Lung (tissue), 12 donors: ENCODE results near the gene MAGIX. TPM values are rescaled to one million over a fixed set of nuclear protein-coding genes. Genes with fewer than 3 reads are reported as not detected.
"Not testable (repeated sequence)": the region's sequence is repeated elsewhere in the genome, so short reads cannot be mapped to it uniquely, and the experiment has no call there.

ENCODE experiments used
- ATAC-seq: fragments of 200-7000 bp; cut with Tn5 transposase; one replicate; pipeline ENCODE4 v1.9.1; 2020; ENCODE audit warnings: moderate number of reproducible peaks; ENCODE audit not compliant: insufficient read depth, low FRiP score
- DNase-seq, 3 donors: peaks; one replicate each; pipeline ENCODE4 v3.0.0-alpha.2; 2013 to 2017
- H3K27ac ChIP-seq, 2 donors: one replicate each; pipeline ENCODE4 v1.5.1; 2013; ENCODE audit warnings: mild to moderate bottlenecking in 2 of 2, moderate library complexity in 2 of 2, control low read depth in 1 of 2, inconsistent platforms in 1 of 2, low read depth in 1 of 2, low read length in 1 of 2
- H3K27me3 ChIP-seq, 3 donors: one replicate each; pipeline ENCODE4 v1.5.1; 2013; ENCODE audit warnings: low read length in 2 of 3; ENCODE audit not compliant: control insufficient read depth in 3 of 3, insufficient read depth in 3 of 3
- H3K36me3 ChIP-seq, 4 donors: one replicate each; pipeline ENCODE4 v1.5.1; 2013; ENCODE audit warnings: low read length in 4 of 4, mild to moderate bottlenecking in 1 of 4, moderate library complexity in 1 of 4; ENCODE audit not compliant: control insufficient read depth in 4 of 4, insufficient read depth in 4 of 4
- H3K4me1 ChIP-seq, 5 donors: one replicate each; pipeline ENCODE4 v1.5.1; 2013; ENCODE audit warnings: low read length in 5 of 5, mild to moderate bottlenecking in 2 of 5, moderate library complexity in 1 of 5; ENCODE audit not compliant: control insufficient read depth in 5 of 5, insufficient read depth in 5 of 5
- H3K4me3 ChIP-seq: one replicate; pipeline ENCODE4 v1.5.1; 2013; ENCODE audit warnings: mild to moderate bottlenecking, control low read depth, moderate library complexity
- H3K9ac ChIP-seq, 2 donors: one replicate each; pipeline ENCODE4 v1.5.1; 2013; ENCODE audit warnings: low read length in 2 of 2, control low read depth in 1 of 2; ENCODE audit not compliant: insufficient read depth in 1 of 2
- H3K9me3 ChIP-seq, 4 donors: one replicate each; pipeline ENCODE4 v1.5.1; 2013; ENCODE audit warnings: low read length in 3 of 4, mild to moderate bottlenecking in 1 of 4, moderate library complexity in 1 of 4; ENCODE audit not compliant: control insufficient read depth in 4 of 4, insufficient read depth in 3 of 4
- WGBS, 2 donors: extraction: QIAGEN DNeasy Blood & Tissue Kit; methylation state at CpG; one replicate each; pipeline ENCODE4 v1.1.7; 2013; 5-methylcytosine and 5-hydroxymethylcytosine counted together
- polyA plus RNA-seq, 2 donors: library from polyadenylated mRNA; stranded (reverse); fragments of 200-250 nt; gene quantifications; one replicate each; pipeline ENCODE4 v1.2.1, GENCODE V29; 2013
- total RNA-seq, 2 donors: library from RNA; depleted of rRNA in 1 of 2; stranded (reverse); fragments of >200 nt in 1 of 2; gene quantifications; one replicate each; pipeline ENCODE4 v1.2.1, GENCODE V29; 2014 to 2021
- TF ChIP-seq, protein P1 (sequence below): IDR thresholded peaks from 2 replicates; pipeline ENCODE4 v1.5.1; 2012; ENCODE audit warnings: mild to moderate bottlenecking; ENCODE audit errors: control extremely low read depth, extremely low read depth
- donor health status: control.
- donor health status: control.
- donor health status: Bipolar disorder and iron deficiency.
- donor health status: healthy.
- donor health status: DM: yes; HTN: yes; CAD: no.

Gene MAGIX
- total and polyA plus RNA-seq, 4 donors = 7.3 to 19.0 (median 12.5) TPM

DNA sequence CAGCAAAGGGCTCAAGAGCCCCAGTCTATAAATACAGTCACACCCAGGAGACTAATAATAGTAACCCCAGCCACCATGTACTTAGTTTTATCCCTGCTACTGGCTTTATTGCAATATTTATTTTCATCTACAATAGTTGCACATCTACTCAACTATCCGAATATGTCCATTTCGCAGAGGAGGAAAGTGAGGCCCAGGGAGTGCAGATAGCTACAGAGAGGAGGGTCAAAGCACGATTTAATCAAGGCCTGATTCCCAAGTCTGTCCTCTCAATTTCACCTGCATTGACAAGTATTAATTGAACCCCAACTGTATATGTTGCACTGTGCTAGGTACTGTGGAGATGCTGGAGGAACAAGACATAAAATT lies 5.2 kb downstream of the MAGIX start:
- Histone ChIP-seq H3K9me3 (peaks cover 0 to 11% (median 1%) of the 10 kb centered on the region in 4 donors), H3K9ac (no peak overlapping the region), H3K4me1 (peaks cover 0 to 5% (median 0%) of the 10 kb centered on the region in 5 donors), H3K36me3 (no peaks in the 10 kb centered on the region), H3K4me3 (no peak overlapping the region), H3K27me3 (peaks cover 0 to 5% (median 4%) of the 10 kb centered on the region in 3 donors), H3K27ac (peak overlapping the region; percentile 82 to 94)
- TF ChIP-seq, protein P1, sequence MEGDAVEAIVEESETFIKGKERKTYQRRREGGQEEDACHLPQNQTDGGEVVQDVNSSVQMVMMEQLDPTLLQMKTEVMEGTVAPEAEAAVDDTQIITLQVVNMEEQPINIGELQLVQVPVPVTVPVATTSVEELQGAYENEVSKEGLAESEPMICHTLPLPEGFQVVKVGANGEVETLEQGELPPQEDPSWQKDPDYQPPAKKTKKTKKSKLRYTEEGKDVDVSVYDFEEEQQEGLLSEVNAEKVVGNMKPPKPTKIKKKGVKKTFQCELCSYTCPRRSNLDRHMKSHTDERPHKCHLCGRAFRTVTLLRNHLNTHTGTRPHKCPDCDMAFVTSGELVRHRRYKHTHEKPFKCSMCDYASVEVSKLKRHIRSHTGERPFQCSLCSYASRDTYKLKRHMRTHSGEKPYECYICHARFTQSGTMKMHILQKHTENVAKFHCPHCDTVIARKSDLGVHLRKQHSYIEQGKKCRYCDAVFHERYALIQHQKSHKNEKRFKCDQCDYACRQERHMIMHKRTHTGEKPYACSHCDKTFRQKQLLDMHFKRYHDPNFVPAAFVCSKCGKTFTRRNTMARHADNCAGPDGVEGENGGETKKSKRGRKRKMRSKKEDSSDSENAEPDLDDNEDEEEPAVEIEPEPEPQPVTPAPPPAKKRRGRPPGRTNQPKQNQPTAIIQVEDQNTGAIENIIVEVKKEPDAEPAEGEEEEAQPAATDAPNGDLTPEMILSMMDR = no peak
- DNase-seq = no peak
- no peak for ATAC-seq
- 57 to 60% methylated on average over 3 of the region's 3 CpGs for WGBS, 2 donors

DNA sequence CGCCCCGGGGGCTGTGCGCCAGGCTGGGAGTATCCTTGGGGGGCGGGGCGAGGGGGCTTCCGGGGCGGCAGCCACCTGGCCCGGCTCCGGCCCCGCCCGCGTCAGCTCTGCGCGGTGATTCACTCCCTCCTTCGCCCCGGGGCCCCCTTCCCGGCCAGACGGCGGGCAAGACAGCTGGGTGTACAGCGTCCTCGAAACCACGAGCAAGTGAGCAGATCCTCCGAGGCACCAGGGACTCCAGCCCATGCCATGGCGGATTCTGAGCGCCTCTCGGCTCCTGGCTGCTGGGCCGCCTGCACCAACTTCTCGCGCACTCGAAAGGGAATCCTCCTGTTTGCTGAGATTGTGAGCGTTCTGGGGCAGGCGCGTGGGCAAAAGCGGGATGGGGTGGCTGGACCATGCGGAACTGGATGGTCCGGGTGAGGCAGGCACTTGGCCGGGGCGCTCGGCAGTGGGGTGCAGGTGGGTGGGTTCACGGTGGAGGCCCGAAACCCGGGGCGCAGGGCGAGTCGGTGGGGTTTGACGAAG lies 9.3 kb downstream of the MAGIX start, which contains the start of gene PLP2:
Gene PLP2 (plus strand): TSS at position 147 of the 528 bp plus-strand sequence. CDS start 103 bp downstream, at position 250.
- peaks cover 0 to 9% (median 3%) of the 10 kb centered on the region in 4 donors for H3K36me3 ChIP-seq
- peak within 1 kb of the TSS; percentile 28 for H3K4me3 ChIP-seq
- H3K27me3 ChIP-seq = peaks cover 0 to 5% (median 4%) of the 10 kb centered on the region in 3 donors
- 0 to 42% methylated on average over 30 to 46 of the region's 46 CpGs for WGBS, 2 donors
- H3K9me3 ChIP-seq = peaks cover 0 to 8% (median 1%) of the 10 kb centered on the region in 4 donors
- TF ChIP-seq, protein P1 = no peak
- H3K27ac ChIP-seq = peak within 1 kb of the TSS; percentile 88
- ATAC-seq (peak; percentile 31), DNase-seq (no peak)
- H3K4me1 ChIP-seq = peaks cover 0 to 3% (median 0%) of the 10 kb centered on the region in 5 donors
- no peak within 1 kb of the TSS for H3K9ac ChIP-seq

GRCh38 chrX:49172280-49172780 lies 9.8 kb downstream of the MAGIX start:
- TF ChIP-seq, protein P1 = no peak
- Histone ChIP-seq H3K4me3 (peak overlapping the region; percentile 28), H3K27me3 (peaks cover 0 to 5% (median 4%) of the 10 kb centered on the region in 3 donors), H3K9ac (no peak overlapping the region), H3K4me1 (peaks cover 0 to 3% (median 0%) of the 10 kb centered on the region in 5 donors), H3K36me3 (peaks cover 0 to 9% (median 3%) of the 10 kb centered on the region in 4 donors), H3K9me3 (peaks cover 0 to 8% (median 1%) of the 10 kb centered on the region in 4 donors), H3K27ac (peak overlapping the region; percentile 88)
- ATAC-seq (peak; percentile 61), DNase-seq (peak in 1 of 3 donors; percentile 51)
- WGBS, 2 donors = 0 to 40% methylated on average over 9 to 37 of the region's 37 CpGs

DNA sequence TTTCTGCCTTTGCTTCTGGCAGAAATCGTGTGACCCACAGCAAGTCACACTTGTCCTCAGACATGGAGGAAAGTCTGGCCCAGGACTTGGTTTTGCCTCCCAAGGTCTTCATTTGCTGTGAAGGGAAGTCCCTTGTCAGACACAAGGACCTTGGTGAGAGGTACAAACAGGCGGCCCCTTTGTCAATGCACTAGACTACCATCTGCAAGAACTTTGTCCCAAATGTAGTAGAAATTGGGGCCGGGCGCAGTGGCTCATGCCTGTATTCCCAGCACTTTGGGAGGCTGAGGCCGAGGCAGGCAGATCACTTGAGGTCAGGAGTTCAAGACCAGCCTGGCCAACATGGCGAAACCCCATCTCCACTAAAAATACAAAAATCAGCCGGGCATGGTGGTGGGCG lies 11.0 kb downstream of the MAGIX start:
- not testable (repeated sequence) for DNase-seq, H3K9me3 ChIP-seq, H3K27ac ChIP-seq, H3K4me1 ChIP-seq, H3K4me3 ChIP-seq, ATAC-seq, H3K27me3 ChIP-seq, H3K9ac ChIP-seq
- peaks cover 0 to 11% (median 3%) of the 10 kb centered on the region in 4 donors for H3K36me3 ChIP-seq
- WGBS, 2 donors = 86 to 95% methylated on average over 8 of the region's 8 CpGs
